Neuron (in vitro differentiated cells): ENCODE results near the gene INTS11.
A peak's percentile ranks its signal among the peaks of the same experiment; 100 is the strongest.

Experiments
- H2AFZ ChIP-seq: one replicate; pipeline ENCODE4 v1.6.1; 2013; ENCODE audit warnings: low read depth, mild to moderate bottlenecking, inconsistent platforms, low read length, moderate library complexity
- H3K27me3 ChIP-seq: one replicate; pipeline ENCODE4 v1.6.1; 2013; ENCODE audit warnings: low read length; ENCODE audit not compliant: insufficient read depth
- H3K36me3 ChIP-seq: one replicate; pipeline ENCODE4 v1.6.1; 2013; ENCODE audit warnings: low read length; ENCODE audit not compliant: insufficient read depth
- H3K4me1 ChIP-seq: one replicate; pipeline ENCODE4 v1.6.1; 2013; ENCODE audit warnings: low read length; ENCODE audit not compliant: insufficient read depth
- H3K4me3 ChIP-seq: 2 replicates; pipeline ENCODE4 v1.5.1; 2013; ENCODE audit warnings: mild to moderate bottlenecking, low read length, moderate library complexity
- H3K9me3 ChIP-seq: one replicate; pipeline ENCODE4 v1.6.1; 2013; ENCODE audit warnings: low read length

INTS11 gene

DNA sequence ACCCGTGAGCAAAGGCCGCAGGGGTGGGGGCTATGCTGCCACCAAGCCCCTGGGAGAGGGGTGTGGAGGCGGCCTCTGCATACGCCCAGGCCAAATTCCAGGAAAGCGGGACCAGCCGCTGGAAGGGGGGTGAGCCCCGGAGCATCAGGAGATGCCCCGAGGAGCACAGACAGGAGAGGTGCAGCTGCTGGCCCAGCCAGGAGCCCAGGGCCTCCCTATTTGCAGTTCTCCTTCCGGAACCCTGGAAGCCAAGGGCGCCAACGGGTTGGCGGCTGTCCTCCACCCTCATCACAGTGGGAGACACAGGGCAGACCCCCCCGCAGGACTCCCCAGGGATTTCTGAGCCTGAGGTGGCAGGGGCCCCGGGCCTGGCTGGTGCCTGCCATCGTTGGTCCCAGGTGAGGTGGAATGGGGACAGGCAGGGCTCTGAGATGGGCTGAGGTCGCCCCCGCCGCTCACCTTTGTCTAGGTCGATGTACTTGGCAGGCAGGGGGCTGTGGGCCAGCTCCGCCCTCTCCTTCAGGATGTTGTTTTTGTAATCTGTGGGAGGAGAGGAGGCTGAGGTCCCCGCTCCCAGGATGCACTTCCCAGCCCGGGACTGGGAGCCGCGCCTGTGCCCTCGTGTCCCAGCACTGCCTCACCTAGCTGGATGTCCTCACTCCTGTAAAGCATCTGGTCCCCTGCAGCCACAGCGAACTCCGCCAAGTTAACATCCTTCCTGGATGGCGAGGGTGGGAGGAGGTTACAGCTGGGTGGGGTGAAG, 29.1 kb upstream of the INTS11 start:
- no peak overlapping the region for H2AFZ ChIP-seq
- H3K36me3 ChIP-seq: no peaks in the 10 kb centered on the region
- H3K4me1 ChIP-seq: peaks cover 28% of the 10 kb centered on the region
- no peaks in the 10 kb centered on the region for H3K27me3 ChIP-seq
- no peaks in the 10 kb centered on the region for H3K9me3 ChIP-seq
- H3K4me3 ChIP-seq: no peak overlapping the region

DNA sequence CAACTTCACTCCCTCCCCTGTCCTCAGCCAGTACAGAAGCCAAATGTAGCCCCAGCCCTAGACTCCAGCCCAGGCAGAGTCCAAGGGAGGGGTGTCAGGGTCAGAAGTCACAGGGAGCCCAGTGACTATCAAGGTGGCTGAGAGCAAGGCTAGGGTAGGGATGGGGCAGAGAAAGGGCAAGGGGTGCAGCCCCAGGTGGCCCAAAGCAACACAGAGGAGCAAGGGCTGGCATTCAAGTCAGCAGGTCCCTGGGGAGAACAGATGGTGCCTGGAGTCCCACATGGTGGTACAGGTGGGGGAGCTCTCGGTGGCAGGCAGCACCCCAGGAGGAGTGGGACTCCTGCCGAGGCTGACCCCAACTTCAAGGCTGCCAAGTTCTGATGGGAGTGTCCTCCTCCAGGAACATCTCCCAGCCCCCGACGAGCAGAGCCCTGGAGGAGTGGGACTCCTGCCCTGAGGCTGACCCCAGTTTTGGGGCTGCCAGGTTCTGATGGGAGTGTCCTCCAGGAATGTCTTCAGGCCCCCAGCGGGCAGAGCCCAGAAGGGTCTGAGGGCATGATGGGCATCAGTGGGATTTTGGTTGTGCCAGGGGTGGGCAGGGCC, 28.4 kb upstream of the INTS11 start:
- Histone ChIP-seq H3K27me3 (no peaks in the 10 kb centered on the region), H3K4me3 (no peak overlapping the region), H2AFZ (no peak overlapping the region), H3K36me3 (no peaks in the 10 kb centered on the region), H3K4me1 (peaks cover 27% of the 10 kb centered on the region), H3K9me3 (no peaks in the 10 kb centered on the region)

DNA sequence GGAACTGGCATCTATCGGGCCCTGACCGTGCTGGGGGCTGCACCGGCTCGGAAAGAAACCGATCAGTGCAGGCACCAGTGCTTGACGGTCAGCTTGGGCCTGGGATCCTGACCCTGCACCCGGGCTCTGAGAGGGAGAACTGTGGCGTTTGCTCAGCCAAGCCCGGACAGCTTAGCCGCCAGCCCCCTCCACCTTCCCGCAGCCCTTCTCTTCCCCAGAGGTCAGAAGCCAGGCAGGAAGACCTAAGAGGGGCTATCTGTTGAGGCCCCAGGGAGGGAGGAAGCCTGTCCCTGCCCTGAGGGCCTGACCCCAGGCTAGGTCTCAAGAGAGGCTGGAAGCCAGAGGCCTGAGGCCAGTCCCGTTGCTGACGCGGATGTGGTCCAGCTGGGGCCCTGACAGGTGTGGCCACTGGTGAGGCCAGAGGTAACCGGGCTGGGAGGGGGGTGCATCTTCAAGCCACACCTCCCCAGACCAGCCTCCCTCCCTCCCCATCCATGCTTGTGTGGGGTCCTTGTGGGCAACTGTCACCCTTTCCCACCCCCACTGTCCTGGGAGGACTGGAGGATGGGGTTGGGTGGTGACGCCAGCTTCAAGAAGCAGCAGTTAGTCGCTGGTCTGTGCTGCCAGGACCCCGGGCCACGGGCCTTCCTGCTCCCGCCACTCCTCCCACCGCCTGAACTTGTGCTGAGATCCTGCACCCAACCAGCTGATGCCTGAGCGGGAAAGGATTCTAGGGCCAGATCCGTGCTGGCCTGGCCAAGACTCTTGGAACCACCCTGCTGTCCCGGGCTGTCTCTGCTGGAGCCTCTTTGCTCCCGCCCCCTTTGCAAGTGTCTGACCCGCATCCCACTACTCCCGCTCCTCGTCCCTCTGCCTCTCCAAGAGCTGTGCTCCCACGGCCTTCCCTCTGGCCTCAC, 27.3 kb upstream of the INTS11 start:
- no peaks in the 10 kb centered on the region for H3K9me3 ChIP-seq
- H3K4me1 ChIP-seq: peaks cover 27% of the 10 kb centered on the region
- no peaks in the 10 kb centered on the region for H3K36me3 ChIP-seq
- H3K4me3 ChIP-seq: peak overlapping the region; percentile 9
- no peaks in the 10 kb centered on the region for H3K27me3 ChIP-seq
- no peak overlapping the region for H2AFZ ChIP-seq

DNA sequence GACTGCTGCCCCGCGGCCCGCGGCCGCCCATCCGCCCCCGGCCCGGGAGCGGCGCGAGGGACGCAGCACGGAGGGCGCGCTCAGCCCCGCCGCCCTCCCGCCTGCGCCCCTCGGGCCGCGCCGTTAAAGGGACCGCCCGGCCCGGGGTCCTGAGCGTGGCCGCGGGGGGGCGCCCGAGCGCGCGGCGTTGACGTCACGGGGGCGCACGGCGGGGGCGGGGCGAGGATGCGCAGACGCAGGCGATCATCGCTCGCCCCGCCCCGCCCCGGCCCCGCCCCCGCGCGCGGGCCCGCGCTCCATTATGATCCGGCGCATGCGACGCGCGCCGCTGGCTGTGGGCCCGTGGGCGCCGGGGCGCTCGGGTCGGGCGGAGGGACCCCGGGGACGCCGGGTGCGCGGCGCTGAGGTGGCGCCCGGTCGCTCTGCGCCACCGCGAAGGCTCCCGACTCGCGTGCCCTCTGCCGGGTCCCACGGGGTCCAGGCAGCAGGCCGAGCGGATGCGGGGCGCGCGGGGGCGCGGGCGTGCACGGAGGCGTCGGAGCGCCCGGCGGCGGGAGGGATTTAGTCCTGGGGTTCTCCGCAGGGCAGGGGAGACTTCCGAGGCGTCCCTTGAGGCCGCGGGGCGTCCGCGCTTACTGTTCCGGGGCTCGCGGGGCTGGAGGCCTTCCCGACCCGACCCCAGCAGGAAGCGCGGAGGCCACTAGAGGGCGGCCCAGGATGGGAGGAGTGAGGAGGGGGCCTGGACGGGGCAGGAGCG, 25.0 kb upstream of the INTS11 start, which contains the start of gene DVL1:
Gene DVL1 (minus strand): TSS at position 163 of the 757 bp plus-strand sequence. CDS start 353 bp downstream, outside the sequence.
- peaks cover 26% of the 10 kb centered on the region for H3K4me1 ChIP-seq
- no peaks in the 10 kb centered on the region for H3K27me3 ChIP-seq
- H2AFZ ChIP-seq: no peak within 1 kb of the TSS
- no peaks in the 10 kb centered on the region for H3K36me3 ChIP-seq
- H3K4me3 ChIP-seq: peak within 1 kb of the TSS; percentile 95
- H3K9me3 ChIP-seq: no peaks in the 10 kb centered on the region

DNA sequence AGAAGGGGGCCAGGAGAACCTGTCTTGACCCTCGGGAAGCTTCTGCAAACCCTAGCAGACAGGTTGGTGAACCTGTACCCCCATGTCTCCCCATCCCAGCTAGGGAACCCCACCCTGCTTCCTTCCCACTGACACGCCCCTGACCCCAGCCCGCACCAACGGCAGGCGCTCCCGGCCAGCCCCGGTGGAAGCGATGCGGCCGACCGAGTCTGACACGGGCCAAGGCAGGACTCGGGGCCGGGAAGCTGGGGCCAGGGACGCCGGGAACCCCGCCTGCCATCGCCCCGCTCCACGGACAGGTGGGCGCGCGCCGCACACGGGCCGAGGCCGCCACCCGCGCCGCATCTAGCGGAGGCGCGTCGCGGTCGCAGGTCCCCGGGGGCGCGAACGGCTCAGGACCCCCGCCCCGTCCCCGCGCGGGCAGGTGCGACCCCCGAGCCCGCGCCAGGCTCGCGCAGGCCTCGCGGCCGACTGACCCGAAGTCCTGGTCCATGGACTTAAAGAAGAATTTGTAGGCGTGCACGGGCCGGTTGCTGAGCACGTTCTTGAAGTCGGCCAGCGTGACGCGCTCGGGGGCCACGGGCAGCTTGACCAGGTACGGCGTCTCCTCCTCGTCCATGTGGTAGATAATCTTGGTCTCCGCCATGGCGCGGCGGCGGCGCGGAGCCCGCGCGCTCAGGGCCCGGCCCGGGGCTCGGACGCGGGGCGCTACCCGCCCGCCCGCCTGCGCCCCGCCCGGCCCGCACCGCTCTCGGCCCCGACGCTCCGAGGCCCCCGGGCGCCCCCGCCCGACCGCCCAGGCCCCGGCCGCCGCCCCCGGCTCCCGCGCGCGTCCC, 24.2 kb upstream of the INTS11 start:
- H3K4me3 ChIP-seq: peak overlapping the region; percentile 95
- no peak overlapping the region for H2AFZ ChIP-seq
- H3K4me1 ChIP-seq: peaks cover 25% of the 10 kb centered on the region
- H3K27me3 ChIP-seq: no peaks in the 10 kb centered on the region
- no peaks in the 10 kb centered on the region for H3K9me3 ChIP-seq
- no peaks in the 10 kb centered on the region for H3K36me3 ChIP-seq

DNA sequence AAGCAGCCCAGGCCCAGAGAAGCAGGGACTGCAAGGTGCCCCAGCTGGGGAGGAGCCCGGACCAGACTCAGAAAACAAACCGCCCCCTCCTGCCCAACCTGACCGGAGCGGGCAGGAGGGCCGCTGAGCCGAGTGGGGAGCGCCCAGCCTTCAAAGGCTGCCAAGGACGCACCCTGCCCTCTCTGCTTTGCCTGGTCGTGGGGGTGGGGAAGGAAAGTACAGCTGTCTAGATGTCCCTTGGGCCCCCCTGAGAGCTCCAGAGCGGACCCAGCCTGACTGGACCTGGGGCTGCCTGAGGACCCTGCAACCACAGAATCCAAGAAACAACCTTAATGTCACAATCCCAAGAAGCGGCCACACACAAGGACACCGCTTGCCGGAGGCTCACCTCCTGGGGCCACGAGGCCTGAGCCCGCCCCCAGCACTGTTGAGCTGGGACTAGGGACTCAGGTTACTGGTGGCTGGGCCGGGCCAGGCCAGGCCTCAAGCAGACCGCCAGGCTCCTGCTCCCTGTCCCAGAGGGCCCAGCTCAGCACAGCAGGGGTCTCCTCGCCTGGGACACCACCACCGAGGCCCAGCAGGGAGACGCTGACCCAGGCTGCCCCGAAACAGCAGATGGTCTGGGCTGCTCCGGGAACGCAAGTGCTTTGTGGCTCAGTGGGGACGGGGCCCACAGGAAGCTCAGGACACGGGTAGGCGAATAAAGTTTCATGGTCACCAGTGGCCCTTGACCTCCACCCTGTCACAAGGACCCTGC, 23.4 kb upstream of the INTS11 start:
- no peaks in the 10 kb centered on the region for H3K9me3 ChIP-seq
- H3K27me3 ChIP-seq: no peaks in the 10 kb centered on the region
- H3K4me3 ChIP-seq: peak overlapping the region; percentile 95
- peaks cover 24% of the 10 kb centered on the region for H3K4me1 ChIP-seq
- H3K36me3 ChIP-seq: no peaks in the 10 kb centered on the region
- H2AFZ ChIP-seq: no peak overlapping the region

DNA sequence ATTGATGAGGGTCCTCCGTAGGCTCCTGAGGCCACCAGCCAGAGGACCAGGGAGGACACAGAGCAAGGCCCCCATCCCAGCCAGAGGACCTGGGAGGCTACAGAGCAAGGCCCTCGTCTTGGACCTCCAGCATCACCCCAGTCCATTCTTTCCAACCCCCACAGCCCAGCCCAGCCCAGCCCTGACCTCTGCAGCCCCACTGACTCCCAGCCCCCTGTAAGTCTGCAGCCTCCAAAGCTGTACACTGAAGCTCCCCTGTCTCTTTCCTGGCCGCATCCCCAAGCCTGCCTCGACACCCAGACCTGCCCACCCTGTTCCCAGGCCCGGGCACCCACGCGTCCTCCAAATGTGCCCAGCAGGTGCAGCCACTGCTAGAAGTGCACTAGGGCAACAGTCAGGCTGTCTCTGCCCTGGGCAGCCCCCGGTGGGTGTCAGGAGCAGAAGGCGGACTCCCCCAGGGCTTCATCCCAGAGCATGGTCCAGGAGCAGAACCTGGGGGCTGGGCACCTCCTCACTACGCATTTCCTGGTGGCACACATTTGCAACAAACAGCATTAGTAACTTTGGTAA, 22.7 kb upstream of the INTS11 start:
- Histone ChIP-seq H3K36me3 (no peaks in the 10 kb centered on the region), H3K27me3 (no peaks in the 10 kb centered on the region), H2AFZ (no peak overlapping the region), H3K4me1 (peaks cover 21% of the 10 kb centered on the region), H3K4me3 (peak overlapping the region; percentile 95), H3K9me3 (no peaks in the 10 kb centered on the region)

DNA sequence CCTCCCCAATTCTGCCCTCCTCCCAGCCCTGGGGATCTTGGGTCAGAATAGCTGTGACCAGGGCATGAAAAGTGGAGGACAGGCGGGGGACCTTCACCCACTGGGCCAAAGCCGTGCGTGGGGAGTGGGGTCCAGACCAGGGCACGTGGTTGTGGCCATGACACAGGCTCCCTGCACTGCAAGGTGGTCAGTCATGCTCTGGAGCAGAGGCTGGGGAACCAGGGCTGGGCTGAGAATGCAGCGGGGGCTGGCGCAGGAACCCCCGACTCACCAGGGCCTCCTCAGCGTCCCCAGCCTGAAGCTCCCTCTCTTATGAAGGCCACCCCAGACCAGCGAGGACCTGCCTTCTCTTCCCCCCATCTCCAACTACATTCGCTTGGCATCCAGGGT, 22.0 kb upstream of the INTS11 start:
- H2AFZ ChIP-seq: no peak overlapping the region
- H3K9me3 ChIP-seq: no peaks in the 10 kb centered on the region
- peaks cover 2% of the 10 kb centered on the region for H3K36me3 ChIP-seq
- H3K27me3 ChIP-seq: no peaks in the 10 kb centered on the region
- peaks cover 16% of the 10 kb centered on the region for H3K4me1 ChIP-seq
- no peak overlapping the region for H3K4me3 ChIP-seq

DNA sequence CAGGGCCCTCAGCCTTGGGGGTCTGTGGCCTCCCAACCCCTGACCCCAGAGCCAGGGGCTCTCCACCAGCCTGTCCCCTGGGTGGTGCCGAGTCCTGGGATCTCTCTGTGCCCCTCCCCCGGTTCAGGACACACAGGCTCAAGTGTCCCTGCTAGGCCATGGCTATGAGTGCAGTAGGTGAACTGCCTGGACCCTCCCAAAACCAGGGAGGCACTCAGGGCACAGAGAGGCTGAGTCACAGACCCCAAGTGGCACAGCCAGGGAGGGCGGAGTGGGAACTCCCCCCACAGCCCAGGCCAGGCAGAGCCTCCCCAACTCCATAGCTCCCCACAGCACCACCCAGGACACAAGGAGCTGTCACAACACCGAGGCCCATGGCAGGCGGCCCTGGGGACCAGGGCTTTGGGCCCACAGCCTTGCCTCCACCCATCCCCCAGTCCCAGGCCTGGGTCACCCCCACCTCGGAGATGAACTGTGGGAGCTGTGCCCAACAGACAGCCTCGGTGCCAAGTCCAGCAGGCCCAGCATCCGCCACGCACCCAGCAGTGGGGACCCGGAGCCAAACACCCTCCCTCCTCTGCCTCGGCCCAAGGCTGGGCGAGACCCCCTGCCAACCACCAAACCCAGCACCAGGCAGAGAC, 21.5 kb upstream of the INTS11 start:
- Histone ChIP-seq H3K36me3 (peaks cover 7% of the 10 kb centered on the region), H3K4me3 (no peak overlapping the region)

DNA sequence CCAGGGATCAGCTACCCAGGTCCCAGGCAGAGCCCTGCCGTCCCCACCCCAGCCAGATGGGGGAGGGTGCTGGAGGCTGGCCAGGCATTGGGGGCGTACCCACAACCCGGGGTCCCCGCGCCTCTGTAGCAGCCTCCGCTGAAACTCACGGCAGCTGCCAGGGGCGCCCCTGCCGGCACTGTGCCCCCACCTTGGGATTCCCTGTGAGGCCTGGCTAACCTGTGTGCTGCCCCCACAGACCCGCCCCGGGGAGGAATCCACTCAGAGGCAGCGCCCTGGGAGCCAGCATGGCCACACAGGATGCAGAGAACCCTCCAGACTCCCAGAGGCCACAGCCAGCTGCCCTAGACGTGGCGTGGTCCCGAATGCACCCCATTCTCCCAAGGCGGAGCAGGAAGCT, 20.9 kb upstream of the INTS11 start:
- Histone ChIP-seq H3K4me1 (peaks cover 13% of the 10 kb centered on the region), H3K4me3 (no peak overlapping the region), H3K36me3 (peaks cover 12% of the 10 kb centered on the region), H3K27me3 (no peaks in the 10 kb centered on the region), H2AFZ (no peak overlapping the region), H3K9me3 (no peaks in the 10 kb centered on the region)

More for the DNA sequence above, 21.5 kb upstream of the INTS11 start:
- Histone ChIP-seq H2AFZ (no peak overlapping the region), H3K27me3 (no peaks in the 10 kb centered on the region), H3K9me3 (no peaks in the 10 kb centered on the region), H3K4me1 (peaks cover 13% of the 10 kb centered on the region)
